GM12873 (cell line): ENCODE measurements around the gene COL23A1.
A peak's percentile ranks its signal among the peaks of the same experiment; 100 is the strongest.

Experiments
- CTCF ChIP-seq: IDR thresholded peaks from 2 replicates; pipeline ENCODE4 v1.5.1; 2012; ENCODE audit warnings: low read depth, mild to moderate bottlenecking, moderate library complexity, low read length, control low read depth; ENCODE audit not compliant: insufficient read depth; ENCODE audit errors: missing control alignments

COL23A1 gene

GRCh38 chr5:178590141-178590923 lies at the start of gene COL23A1:
Gene COL23A1 (minus strand): TSS chr5:178590393.
- TF ChIP-seq CTCF = peak; percentile 70

DNA sequence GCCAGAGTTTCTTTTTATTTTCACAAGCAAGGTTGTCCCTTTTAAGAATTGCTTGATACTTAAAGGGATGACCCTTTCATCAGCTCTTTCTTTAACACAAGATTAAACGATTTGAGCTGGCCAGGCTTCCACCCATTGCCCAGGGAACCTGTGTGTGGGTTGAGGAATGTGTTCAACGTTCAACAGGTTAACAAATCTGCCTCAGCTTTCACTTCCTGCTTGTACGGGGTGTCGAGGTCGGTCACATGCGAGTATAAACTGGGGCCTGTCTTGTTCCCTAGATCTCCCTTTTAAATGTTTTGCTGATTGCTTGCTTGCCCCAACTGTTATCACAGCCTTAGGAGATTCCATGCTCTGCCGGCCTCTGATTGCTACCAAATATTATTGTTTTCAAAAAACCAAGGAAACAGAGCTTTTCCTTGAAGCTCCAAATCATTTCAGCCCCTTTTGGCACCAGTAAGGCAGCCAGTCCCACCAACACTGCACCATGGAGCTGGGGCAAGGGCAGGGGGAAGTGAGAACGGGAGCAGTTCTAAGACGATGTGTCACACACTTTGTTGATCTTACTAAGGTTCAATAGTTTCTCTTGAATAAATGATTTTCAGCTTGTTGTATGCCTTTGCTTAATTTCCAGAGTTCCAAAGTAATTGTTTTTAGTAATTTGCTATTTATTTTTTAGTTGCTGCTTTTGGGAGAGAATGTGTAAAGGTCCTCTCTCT lies 47.3 kb upstream of the COL23A1 start:
- TF ChIP-seq CTCF = no peak

GRCh38 chr5:178632285-178632684 lies 42.1 kb upstream of the COL23A1 start:
- TF ChIP-seq CTCF = no peak

GRCh38 chr5:178630951-178631350 lies 40.8 kb upstream of the COL23A1 start:
- TF ChIP-seq CTCF = no peak

- TF ChIP-seq CTCF = no peak
Measured at GRCh38 chr5:178630475-178630930, 40.3 kb upstream of the COL23A1 start.

DNA sequence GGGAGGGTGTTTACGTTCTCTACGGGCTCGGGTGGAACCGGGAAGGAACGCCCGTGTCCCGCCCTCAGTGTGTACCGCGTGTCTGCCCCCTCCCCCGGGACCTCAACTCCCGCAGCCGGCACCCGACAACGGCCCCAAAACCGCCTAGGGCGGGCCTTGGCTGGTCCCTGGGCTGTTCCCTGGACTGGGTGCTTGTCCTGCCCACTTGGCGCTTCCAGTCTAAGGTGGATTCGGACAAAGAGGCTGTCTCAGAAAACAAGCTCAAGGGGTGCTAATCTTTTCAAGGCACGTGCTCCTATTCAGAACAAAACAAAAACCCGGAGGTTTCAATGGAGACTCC lies 37.0 kb upstream of the COL23A1 start:
- TF ChIP-seq CTCF = no peak

DNA sequence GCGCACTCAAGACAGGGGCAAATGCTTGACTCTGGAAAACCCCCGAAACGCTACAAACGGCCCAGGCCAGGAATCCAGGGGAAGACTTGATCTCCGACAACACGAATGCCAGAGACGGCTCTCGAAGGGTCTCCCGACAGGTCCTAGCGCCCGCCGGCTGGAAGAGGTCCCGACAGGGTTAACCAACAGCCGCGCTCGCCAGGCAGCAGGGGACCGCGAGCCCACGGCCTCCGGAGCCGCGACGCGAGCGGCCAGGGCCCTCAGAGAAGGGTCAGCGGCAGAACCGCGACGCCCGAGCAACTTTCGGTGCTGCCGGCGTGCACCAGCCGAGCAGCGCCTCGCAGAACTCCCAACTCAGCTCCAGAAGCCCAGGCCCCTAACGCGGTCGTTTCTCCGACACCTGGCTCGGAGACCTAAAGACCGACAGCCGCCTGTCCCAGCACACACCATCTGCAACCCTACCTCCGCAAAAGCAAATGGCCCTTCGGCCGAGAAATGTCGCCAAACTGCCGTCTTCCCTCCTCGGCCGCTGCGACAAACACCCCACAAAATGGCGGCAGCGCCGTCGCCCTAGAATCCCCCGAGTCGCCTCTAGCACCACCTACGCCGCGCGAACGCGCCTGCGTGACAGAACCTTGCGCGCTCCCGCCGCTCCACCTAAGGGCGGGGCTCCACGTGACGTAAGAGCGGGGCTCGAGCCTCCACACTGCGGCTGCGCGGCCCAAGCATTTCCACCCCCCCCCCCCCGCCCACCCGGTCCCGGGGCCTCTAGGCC lies 36.5 kb upstream of the COL23A1 start, which contains the start of gene CLK4:
TSS of gene CLK4 (minus strand) at position 567 of the 775 bp plus-strand sequence. CDS start 3,634 bp downstream, outside the sequence.
- TF ChIP-seq CTCF = no peak
